ENCODE data around the gene GOLGA6D.
"Not testable (repeated sequence)": the region's sequence is repeated elsewhere in the genome, so short reads cannot be mapped to it uniquely, and the experiment has no call there.

The GOLGA6D gene

GRCh38 chr15:75338661-75339240 is 56.1 kb downstream of the GOLGA6D start:
- in situ Hi-C loops (cut with MboI; ENCODE audit: low sequenced_read_pairs, unreplicated experiment), result no loop called here
- DNase-seq (ENCODE audit: low spot score), result no peak
- no peak for TF ChIP-seq CTCF (IDR thresholded peaks at IDR 0.05; ENCODE audit: borderline replicate concordance, control extremely low read depth, extremely low read depth, insufficient read depth, missing control alignments)

DNA sequence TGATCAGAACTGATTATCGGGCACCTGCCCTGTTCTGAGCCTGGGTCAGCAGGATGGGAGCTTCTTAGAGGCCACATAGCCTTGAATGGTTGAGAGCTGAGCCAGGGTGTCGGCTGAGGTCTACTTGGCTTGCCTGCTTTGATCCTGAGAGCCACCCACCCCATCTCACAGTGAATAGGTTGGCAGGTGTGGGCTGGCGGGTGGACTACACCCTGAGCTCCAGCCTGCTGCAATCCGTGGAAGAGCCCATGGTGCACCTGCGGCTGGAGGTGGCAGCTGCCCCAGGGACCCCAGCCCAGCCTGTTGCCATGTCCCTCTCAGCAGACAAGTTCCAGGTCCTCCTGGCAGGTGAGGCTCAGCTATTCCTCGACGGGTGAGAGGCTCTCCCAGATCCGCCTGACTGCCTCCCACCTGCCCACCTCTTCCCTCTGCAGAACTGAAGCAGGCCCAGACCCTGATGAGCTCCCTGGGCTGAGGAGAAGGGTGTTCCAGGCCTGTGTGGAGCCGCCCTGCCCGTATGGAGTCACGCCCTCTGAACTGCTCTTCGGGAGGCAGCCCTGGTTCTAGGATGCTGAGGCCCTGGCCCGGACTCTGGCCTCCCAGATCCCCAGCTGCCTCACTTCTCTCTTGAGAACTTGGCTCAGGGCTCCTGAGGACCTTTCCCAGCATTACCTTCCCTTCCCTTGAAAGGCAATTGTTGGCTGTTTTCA is 57.1 kb downstream of the GOLGA6D start:
- DNase-seq (ENCODE audit: low spot score), result no peak
- no peak for TF ChIP-seq CTCF (IDR thresholded peaks at IDR 0.05; ENCODE audit: borderline replicate concordance, control extremely low read depth, extremely low read depth, insufficient read depth, missing control alignments)
- in situ Hi-C loops (cut with MboI; ENCODE audit: low sequenced_read_pairs, unreplicated experiment), result no loop called here

- in situ Hi-C loops (cut with MboI; ENCODE audit: low sequenced_read_pairs, unreplicated experiment), result no loop called here
- no peak for DNase-seq (ENCODE audit: low spot score)
- TF ChIP-seq CTCF (IDR thresholded peaks at IDR 0.05; ENCODE audit: borderline replicate concordance, control extremely low read depth, extremely low read depth, insufficient read depth, missing control alignments), result no peak
Observed at GRCh38 chr15:75342221-75342620, 59.6 kb downstream of the GOLGA6D start.

- in situ Hi-C loops (cut with MboI; ENCODE audit: low sequenced_read_pairs, unreplicated experiment); DNase-seq (ENCODE audit: low spot score): not testable (repeated sequence)
Observed at GRCh38 chr15:75343953-75344352, 61.3 kb downstream of the GOLGA6D start.
